HEK293 (cell line): ENCODE results near the gene RRP15.

ENCODE experiments used
- GLI2 ChIP-seq: fragments of 450-650 bp; formaldehyde crosslinking; IDR thresholded peaks from 2 replicates; pipeline ENCODE4; 2017; ENCODE audit warnings: missing biosample characterization, missing genetic modification characterization, low read depth, borderline replicate concordance
- GLIS1 ChIP-seq: fragments of 450-650 bp; formaldehyde crosslinking; IDR thresholded peaks from 2 replicates; pipeline ENCODE4 v1.5.1; 2016; ENCODE audit warnings: missing biosample characterization, missing genetic modification characterization
- HOXD13 ChIP-seq: sonication (generic); formaldehyde crosslinking; IDR thresholded peaks from 2 replicates; pipeline ENCODE4 v1.8.0; 2022; ENCODE audit warnings: missing genetic modification reagents, borderline replicate concordance
- OVOL3 ChIP-seq: fragments of 450-650 bp; formaldehyde crosslinking; IDR thresholded peaks from 2 replicates; pipeline ENCODE4 v1.5.1; 2016; ENCODE audit warnings: missing biosample characterization, missing genetic modification characterization
- SCRT1 ChIP-seq: fragments of 450-650 bp; formaldehyde crosslinking; IDR thresholded peaks from 2 replicates; pipeline ENCODE4 v1.5.1; 2016; ENCODE audit warnings: missing biosample characterization, missing genetic modification characterization, borderline replicate concordance
- TRIM28 ChIP-seq: IDR thresholded peaks from 2 replicates; pipeline ENCODE4 v1.6.1; 2011; ENCODE audit warnings: low read length, control low read depth, borderline replicate concordance
- ZBTB1 ChIP-seq: fragments of 450-650 bp; formaldehyde crosslinking; IDR thresholded peaks from 2 replicates; pipeline ENCODE4 v1.5.1; 2016; ENCODE audit warnings: missing biosample characterization, missing genetic modification characterization
- ZBTB20 ChIP-seq: fragments of 450-650 bp; formaldehyde crosslinking; IDR thresholded peaks from 2 replicates; pipeline ENCODE4 v1.5.1; 2016; ENCODE audit warnings: missing biosample characterization, missing genetic modification characterization
- ZBTB21 ChIP-seq: fragments of 450-650 bp; formaldehyde crosslinking; IDR thresholded peaks from 2 replicates; pipeline ENCODE4 v1.5.1; 2017; ENCODE audit warnings: missing biosample characterization, missing genetic modification characterization
- ZBTB48 ChIP-seq: fragments of 450-650 bp; formaldehyde crosslinking; IDR thresholded peaks from 2 replicates; pipeline ENCODE4 v1.5.1; 2016; ENCODE audit warnings: missing biosample characterization, missing genetic modification characterization
- ZFP41 ChIP-seq: fragments of 450-650 bp; formaldehyde crosslinking; IDR thresholded peaks from 2 replicates; pipeline ENCODE4 v1.5.1; 2016; ENCODE audit warnings: missing biosample characterization, missing genetic modification characterization, borderline replicate concordance
- ZNF10 ChIP-seq: fragments of 450-650 bp; formaldehyde crosslinking; IDR thresholded peaks from 2 replicates; pipeline ENCODE4 v1.5.1; 2017; ENCODE audit warnings: missing biosample characterization, missing genetic modification characterization
- ZNF16 ChIP-seq: fragments of 450-650 bp; formaldehyde crosslinking; IDR thresholded peaks from 2 replicates; pipeline ENCODE4 v1.5.1; 2016; ENCODE audit warnings: low read depth, missing biosample characterization, missing genetic modification characterization
- ZNF19 ChIP-seq: fragments of 450-650 bp; formaldehyde crosslinking; IDR thresholded peaks from 2 replicates; pipeline ENCODE4; 2016; ENCODE audit warnings: missing biosample characterization, missing genetic modification characterization, low read depth
- ZNF202 ChIP-seq: fragments of 450-650 bp; formaldehyde crosslinking; IDR thresholded peaks from 2 replicates; pipeline ENCODE4 v1.5.1; 2016; ENCODE audit warnings: missing biosample characterization, missing genetic modification characterization, borderline replicate concordance
- ZNF274 ChIP-seq, 2 experiments: fragments of 200-500 bp in 1 of 2; fragments of 450-650 bp in 1 of 2; sonication (Bioruptor generic) in 1 of 2; formaldehyde crosslinking in 1 of 2; IDR thresholded peaks; 2 replicates each; pipeline versions ENCODE4 v1.5.1 to v1.6.1; 2014 to 2016; ENCODE audit warnings: borderline replicate concordance in 1 of 2, inconsistent platforms in 1 of 2, low read length in 1 of 2, missing biosample characterization in 1 of 2, missing genetic modification characterization in 1 of 2
- ZNF280D ChIP-seq: fragments of 450-650 bp; formaldehyde crosslinking; IDR thresholded peaks from 2 replicates; pipeline ENCODE4 v1.5.1; 2016; ENCODE audit warnings: missing biosample characterization, missing genetic modification characterization
- ZNF311 ChIP-seq: fragments of 450-650 bp; formaldehyde crosslinking; IDR thresholded peaks from 2 replicates; pipeline ENCODE4 v1.5.1; 2017; ENCODE audit warnings: missing biosample characterization, missing genetic modification characterization, borderline replicate concordance
- ZNF366 ChIP-seq: fragments of 450-650 bp; formaldehyde crosslinking; conservative IDR thresholded peaks from 2 replicates; pipeline ENCODE4 v1.5.1; 2016; ENCODE audit warnings: missing biosample characterization, missing genetic modification characterization
- ZNF423 ChIP-seq: fragments of 450-650 bp; formaldehyde crosslinking; IDR thresholded peaks from 2 replicates; pipeline ENCODE4 v1.5.1; 2016; ENCODE audit warnings: missing biosample characterization, missing genetic modification characterization
- ZNF510 ChIP-seq: fragments of 450-650 bp; formaldehyde crosslinking; IDR thresholded peaks from 2 replicates; pipeline ENCODE4 v1.5.1; 2018; ENCODE audit warnings: mild to moderate bottlenecking, missing genetic modification characterization, missing biosample characterization; ENCODE audit not compliant: insufficient replicate concordance
- ZNF514 ChIP-seq: fragments of 450-650 bp; formaldehyde crosslinking; IDR thresholded peaks from 2 replicates; pipeline ENCODE4 v1.5.1; 2016; ENCODE audit warnings: missing biosample characterization, missing genetic modification characterization
- ZNF555 ChIP-seq: fragments of 450-650 bp; formaldehyde crosslinking; conservative IDR thresholded peaks from 2 replicates; pipeline ENCODE4 v1.5.1; 2017; ENCODE audit warnings: missing biosample characterization, mild to moderate bottlenecking, missing genetic modification characterization, inconsistent platforms
- ZNF571 ChIP-seq: fragments of 450-650 bp; formaldehyde crosslinking; IDR thresholded peaks from 2 replicates; pipeline ENCODE4 v1.5.0; 2017; ENCODE audit warnings: missing biosample characterization, missing genetic modification characterization
- ZNF624 ChIP-seq: fragments of 450-650 bp; formaldehyde crosslinking; IDR thresholded peaks from 2 replicates; pipeline ENCODE4 v1.5.1; 2017; ENCODE audit warnings: missing biosample characterization, missing genetic modification characterization
- ZNF645 ChIP-seq: fragments of 450-650 bp; formaldehyde crosslinking; IDR thresholded peaks from 2 replicates; pipeline ENCODE4; 2016; ENCODE audit warnings: missing biosample characterization, missing genetic modification characterization
- ZNF654 ChIP-seq: fragments of 450-650 bp; formaldehyde crosslinking; IDR thresholded peaks from 2 replicates; pipeline ENCODE4 v1.5.1; 2016; ENCODE audit warnings: low read depth, missing biosample characterization, missing genetic modification characterization
- ZNF707 ChIP-seq: fragments of 450-650 bp; formaldehyde crosslinking; IDR thresholded peaks from 2 replicates; pipeline ENCODE4 v1.5.1; 2016; ENCODE audit warnings: missing biosample characterization, missing genetic modification characterization
- ZNF830 ChIP-seq: fragments of 450-650 bp; IDR thresholded peaks from 2 replicates; pipeline ENCODE4 v1.5.0; 2018; ENCODE audit warnings: missing biosample characterization, missing genetic modification characterization, low read depth, mild to moderate bottlenecking, moderate library complexity
- ZSCAN30 ChIP-seq: fragments of 450-650 bp; IDR thresholded peaks from 2 replicates; pipeline ENCODE4 v1.5.1; 2018; ENCODE audit warnings: missing biosample characterization, mild to moderate bottlenecking, missing genetic modification characterization, moderate library complexity
- ZSCAN4 ChIP-seq: fragments of 450-650 bp; formaldehyde crosslinking; IDR thresholded peaks from 2 replicates; pipeline ENCODE4 v1.5.1; 2017; ENCODE audit warnings: missing biosample characterization, missing genetic modification characterization
- TF ChIP-seq, protein P1 (sequence below): fragments of 450-650 bp; formaldehyde crosslinking; IDR thresholded peaks from 2 replicates; pipeline ENCODE4 v1.5.1; 2016; ENCODE audit warnings: missing biosample characterization, missing genetic modification characterization
- TF ChIP-seq, protein P2 (sequence below): fragments of 450-650 bp; formaldehyde crosslinking; IDR thresholded peaks from 2 replicates; pipeline ENCODE4 v1.5.1; 2017; ENCODE audit warnings: missing biosample characterization, missing genetic modification characterization

Gene RRP15

GRCh38 chr1:218304281-218305039, 19.4 kb downstream of the RRP15 start (continued):
- TF ChIP-seq SCRT1 (tag by site-specific recombination) (no peak), ZNF624 (tag by site-specific recombination) (no peak), ZBTB48 (tag by site-specific recombination) (0 out of 2 replicates have a peak, but pooled peaks have one; percentile 56), ZNF514 (tag by site-specific recombination) (no peak), GLIS1 (tag by site-specific recombination) (no peak), ZNF571 (tag by site-specific recombination) (no peak), HOXD13 (CRISPR knock-in tag) (no peak), ZNF16 (tag by site-specific recombination) (no peak), ZNF707 (tag by site-specific recombination) (no peak), ZNF654 (tag by site-specific recombination) (no peak), ZNF280D (no peak), ZNF830 (tag by site-specific recombination) (no peak), ZNF510 (tag by site-specific recombination) (no peak), ZBTB21 (tag by site-specific recombination) (no peak), ZBTB20 (tag by site-specific recombination) (no peak), ZSCAN30 (tag by site-specific recombination) (peak; percentile 86), GLI2 (tag by site-specific recombination) (no peak), ZSCAN4 (tag by site-specific recombination) (no peak), TRIM28 (no peak), ZFP41 (tag by site-specific recombination) (no peak), ZNF366 (tag by site-specific recombination) (no peak), ZNF19 (tag by site-specific recombination) (no peak), ZNF555 (tag by site-specific recombination) (no peak), ZNF311 (tag by site-specific recombination) (no peak), ZNF645 (tag by site-specific recombination) (no peak), ZNF10 (tag by site-specific recombination) (peak; percentile 89), ZNF202 (tag by site-specific recombination) (no peak), ZNF423 (tag by site-specific recombination) (no peak), ZNF274 (IDR thresholded peaks at IDR 0.05; ENCODE audit: low read length) (no peak), ZNF274 (tag by site-specific recombination; IDR thresholded peaks at IDR 0.05; ENCODE audit: borderline replicate concordance) (no peak), ZBTB1 (tag by site-specific recombination) (no peak), OVOL3 (tag by site-specific recombination) (no peak)
- TF ChIP-seq, protein P1, sequence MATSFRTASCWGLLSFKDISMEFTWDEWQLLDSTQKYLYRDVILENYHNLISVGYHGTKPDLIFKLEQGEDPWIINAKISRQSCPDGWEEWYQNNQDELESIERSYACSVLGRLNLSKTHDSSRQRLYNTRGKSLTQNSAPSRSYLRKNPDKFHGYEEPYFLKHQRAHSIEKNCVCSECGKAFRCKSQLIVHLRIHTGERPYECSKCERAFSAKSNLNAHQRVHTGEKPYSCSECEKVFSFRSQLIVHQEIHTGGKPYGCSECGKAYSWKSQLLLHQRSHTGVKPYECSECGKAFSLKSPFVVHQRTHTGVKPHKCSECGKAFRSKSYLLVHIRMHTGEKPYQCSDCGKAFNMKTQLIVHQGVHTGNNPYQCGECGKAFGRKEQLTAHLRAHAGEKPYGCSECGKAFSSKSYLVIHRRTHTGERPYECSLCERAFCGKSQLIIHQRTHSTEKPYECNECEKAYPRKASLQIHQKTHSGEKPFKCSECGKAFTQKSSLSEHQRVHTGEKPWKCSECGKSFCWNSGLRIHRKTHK (tag by site-specific recombination), result no peak
- TF ChIP-seq, protein P2, sequence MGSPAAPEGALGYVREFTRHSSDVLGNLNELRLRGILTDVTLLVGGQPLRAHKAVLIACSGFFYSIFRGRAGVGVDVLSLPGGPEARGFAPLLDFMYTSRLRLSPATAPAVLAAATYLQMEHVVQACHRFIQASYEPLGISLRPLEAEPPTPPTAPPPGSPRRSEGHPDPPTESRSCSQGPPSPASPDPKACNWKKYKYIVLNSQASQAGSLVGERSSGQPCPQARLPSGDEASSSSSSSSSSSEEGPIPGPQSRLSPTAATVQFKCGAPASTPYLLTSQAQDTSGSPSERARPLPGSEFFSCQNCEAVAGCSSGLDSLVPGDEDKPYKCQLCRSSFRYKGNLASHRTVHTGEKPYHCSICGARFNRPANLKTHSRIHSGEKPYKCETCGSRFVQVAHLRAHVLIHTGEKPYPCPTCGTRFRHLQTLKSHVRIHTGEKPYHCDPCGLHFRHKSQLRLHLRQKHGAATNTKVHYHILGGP (tag by site-specific recombination), result no peak
